ENCODE data around the gene KLHL5. TPM values are rescaled to one million over a fixed set of nuclear protein-coding genes. Genes with fewer than 3 reads are reported as not detected.

Gene KLHL5
- polyA plus RNA-seq, 3 donors: 16.7 to 32.2 (median 23.3) TPM

GRCh38 chr4:39047681-39048080 lies 14.4 kb upstream of the KLHL5 start:
- H3K36me3 Mint-ChIP-seq: peaks cover 4 to 5% of the 10 kb centered on the region in 2 donors
- no peaks in the 10 kb centered on the region for H3K27me3 Mint-ChIP-seq (ENCODE audit: low read depth in 3 of 3)
- no peak overlapping the region for H3K4me2 ChIP-seq (replicated peaks; ENCODE audit: extremely low read depth, low read length, poor library complexity, severe bottlenecking)
- H3K9me3 Mint-ChIP-seq: no peaks in the 10 kb centered on the region
- no peaks in the 10 kb centered on the region for H3K36me3 ChIP-seq (replicated peaks in 1 of 2; ENCODE audit: control insufficient read depth in 1 of 2, insufficient read depth in 2 of 2, low read length in 2 of 2)
- no peak for DNase-seq
- WGBS (ENCODE audit: insufficient coverage): no CpG with 5 or more reads among the region's 2 CpGs
- H3K4me1 Mint-ChIP-seq: peaks cover 50% of the 10 kb centered on the region
- H3K9me3 ChIP-seq (replicated peaks in 1 of 2; ENCODE audit: control insufficient read depth in 1 of 2, insufficient read depth in 1 of 2, low read length in 2 of 2): no peaks in the 10 kb centered on the region
- H2AFZ ChIP-seq (ENCODE audit: insufficient read depth, low read depth, low read length, poor library complexity, severe bottlenecking): no peak overlapping the region
- no peak overlapping the region for H3K27ac ChIP-seq (ENCODE audit: low read depth in 1 of 2, low read length in 2 of 2)
- H3K4me3 ChIP-seq (replicated peaks in 1 of 3; ENCODE audit: low read depth in 2 of 3, low read length in 3 of 3): no peak overlapping the region
- no peaks in the 10 kb centered on the region for H3K27me3 ChIP-seq (ENCODE audit: control insufficient read depth in 2 of 2, insufficient read depth in 2 of 2, low read length in 2 of 2)
- TF ChIP-seq CTCF (IDR thresholded peaks at IDR 0.05): no peak
- no peak overlapping the region for H3K9ac ChIP-seq (ENCODE audit: insufficient read depth, low read length, poor library complexity, severe bottlenecking)
- peaks cover 13% of the 10 kb centered on the region for H3K79me2 ChIP-seq (ENCODE audit: insufficient read depth, low read length)
- H4K20me1 ChIP-seq (ENCODE audit: insufficient read depth, low read length): peaks cover 61% of the 10 kb centered on the region
- no peak overlapping the region for H3K27ac Mint-ChIP-seq
- H3K4me3 Mint-ChIP-seq: no peak overlapping the region
- H3K4me1 ChIP-seq (ENCODE audit: control insufficient read depth in 1 of 2, insufficient read depth in 2 of 2, low read length in 2 of 2): peaks cover 35 to 47% of the 10 kb centered on the region in 2 donors
- intact Hi-C loops (cut with micrococcal nuclease): loop anchor here in 1 of 2 donors (10.0 kb wide), 1 partner anchor 63 kb away; no protein-coding TSS in a partner anchor

GRCh38 chr4:39048311-39048710 lies 13.7 kb upstream of the KLHL5 start:
- Histone ChIP-seq H3K4me2 (replicated peaks; ENCODE audit: extremely low read depth, low read length, poor library complexity, severe bottlenecking) (no peak overlapping the region), H3K79me2 (ENCODE audit: insufficient read depth, low read length) (peaks cover 13% of the 10 kb centered on the region), H3K4me3 (replicated peaks in 1 of 3; ENCODE audit: low read depth in 2 of 3, low read length in 3 of 3) (no peak overlapping the region), H2AFZ (ENCODE audit: insufficient read depth, low read depth, low read length, poor library complexity, severe bottlenecking) (no peak overlapping the region), H3K9ac (ENCODE audit: insufficient read depth, low read length, poor library complexity, severe bottlenecking) (no peak overlapping the region), H3K36me3 (replicated peaks in 1 of 2; ENCODE audit: control insufficient read depth in 1 of 2, insufficient read depth in 2 of 2, low read length in 2 of 2) (no peaks in the 10 kb centered on the region), H4K20me1 (ENCODE audit: insufficient read depth, low read length) (peaks cover 68% of the 10 kb centered on the region), H3K27me3 (ENCODE audit: control insufficient read depth in 2 of 2, insufficient read depth in 2 of 2, low read length in 2 of 2) (no peaks in the 10 kb centered on the region), H3K27ac (ENCODE audit: low read depth in 1 of 2, low read length in 2 of 2) (no peak overlapping the region), H3K4me1 (ENCODE audit: control insufficient read depth in 1 of 2, insufficient read depth in 2 of 2, low read length in 2 of 2) (peaks cover 28 to 42% of the 10 kb centered on the region in 2 donors), H3K9me3 (replicated peaks in 1 of 2; ENCODE audit: control insufficient read depth in 1 of 2, insufficient read depth in 1 of 2, low read length in 2 of 2) (no peaks in the 10 kb centered on the region)
- no peak for DNase-seq
- WGBS (ENCODE audit: insufficient coverage): no CpG with 5 or more reads among the region's 1 CpG
- no peaks in the 10 kb centered on the region for H3K9me3 Mint-ChIP-seq
- intact Hi-C loops (cut with micrococcal nuclease): loop anchor here in 1 of 2 donors (10.0 kb wide), 1 partner anchor 64 kb away; no protein-coding TSS in a partner anchor
- no peak overlapping the region for H3K4me3 Mint-ChIP-seq
- peaks cover 4 to 5% of the 10 kb centered on the region in 2 donors for H3K36me3 Mint-ChIP-seq
- H3K27me3 Mint-ChIP-seq (ENCODE audit: low read depth in 3 of 3): no peaks in the 10 kb centered on the region
- no peak for TF ChIP-seq CTCF (IDR thresholded peaks at IDR 0.05)
- peaks cover 46% of the 10 kb centered on the region for H3K4me1 Mint-ChIP-seq
- H3K27ac Mint-ChIP-seq: no peak overlapping the region

Measured in CD14-positive monocyte (primary cell).